Activated gamma-delta T cell (primary cell): Measurements from ENCODE around the gene ZMYND8.

Experiments used
- DNase-seq: peaks from one replicate; lab custom pipeline; 2025; lab: John Stamatoyannopoulos, UW

ZMYND8 gene

GRCh38 chr20:47332381-47333206, 23.9 kb downstream of the ZMYND8 start:
- DNase-seq, result no peak

GRCh38 chr20:47330933-47331708, 25.4 kb downstream of the ZMYND8 start:
- no peak for DNase-seq

DNA sequence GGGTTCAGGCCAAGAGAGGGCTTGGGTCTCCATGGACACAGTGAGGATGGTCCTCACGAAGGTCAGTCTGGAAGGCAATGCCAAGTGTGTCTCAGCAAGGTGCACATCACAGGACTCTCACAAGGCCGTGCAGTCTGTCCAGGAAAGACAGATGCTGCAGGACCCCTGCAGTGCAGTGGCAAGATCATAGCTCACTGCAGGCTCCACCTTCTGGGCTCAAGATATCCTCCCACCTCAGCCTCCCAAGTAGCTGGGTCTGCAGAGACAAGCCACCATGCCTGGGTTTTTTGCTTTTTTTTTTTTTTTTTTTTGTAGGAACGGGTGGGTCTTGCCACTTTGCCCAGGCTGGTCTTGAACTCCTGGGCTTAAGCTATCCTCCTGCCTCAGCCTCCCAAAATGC, 26.4 kb downstream of the ZMYND8 start:
- no peak for DNase-seq

- DNase-seq, result no peak
These were observed 28.4 kb downstream of the ZMYND8 start for GRCh38 chr20:47328129-47328528.

DNA sequence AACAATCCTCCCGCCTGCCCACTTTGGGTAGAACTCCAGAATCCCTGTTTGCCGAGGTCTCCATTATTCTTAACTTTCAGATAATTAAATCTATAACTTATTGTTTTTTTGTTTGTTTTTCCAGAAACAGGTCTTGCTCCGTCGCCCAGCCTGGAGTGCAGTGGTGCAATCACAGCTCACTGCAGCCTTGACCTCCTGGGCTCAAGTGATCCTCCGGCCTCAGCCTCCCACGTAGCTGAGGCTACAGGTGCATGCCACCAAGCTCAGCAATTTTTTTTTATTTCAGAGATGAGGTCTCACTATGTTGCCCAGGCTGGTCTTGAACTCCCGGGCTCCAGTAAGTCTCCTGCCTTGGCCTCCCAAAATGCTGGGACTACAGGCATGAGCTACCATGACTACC, 28.8 kb downstream of the ZMYND8 start:
- no peak for DNase-seq

DNA sequence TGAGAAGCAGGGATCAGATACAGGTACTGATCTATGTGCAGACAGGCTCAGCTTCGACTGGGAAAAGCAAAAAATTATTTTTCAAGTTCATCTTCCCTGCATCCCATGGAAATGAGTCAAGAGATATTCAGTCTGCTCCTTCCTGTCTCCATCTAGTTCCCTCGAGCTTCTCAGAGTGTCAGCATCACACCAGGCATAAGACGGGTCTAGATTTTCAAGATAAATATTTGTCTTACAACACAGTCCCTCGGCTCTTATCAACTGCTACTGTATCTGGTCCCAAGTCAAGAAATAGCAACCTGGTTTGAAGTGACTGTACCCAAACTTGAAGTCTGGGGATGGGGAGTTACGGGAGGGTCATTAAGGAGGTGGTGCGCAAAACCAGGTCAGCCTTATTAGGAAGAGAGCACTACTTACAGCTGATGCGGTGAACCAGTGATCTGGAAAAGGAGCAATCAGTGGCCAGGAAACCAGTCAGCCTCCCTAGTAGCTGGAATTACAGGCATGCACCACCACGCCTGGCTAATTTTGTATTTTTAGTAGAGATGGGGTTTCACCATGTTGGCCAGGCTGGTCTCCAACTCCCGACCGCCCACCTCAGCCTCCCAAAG, 29.7 kb downstream of the ZMYND8 start:
- DNase-seq, result no peak

GRCh38 chr20:47325242-47325641, 31.3 kb downstream of the ZMYND8 start:
- DNase-seq, result no peak

DNA sequence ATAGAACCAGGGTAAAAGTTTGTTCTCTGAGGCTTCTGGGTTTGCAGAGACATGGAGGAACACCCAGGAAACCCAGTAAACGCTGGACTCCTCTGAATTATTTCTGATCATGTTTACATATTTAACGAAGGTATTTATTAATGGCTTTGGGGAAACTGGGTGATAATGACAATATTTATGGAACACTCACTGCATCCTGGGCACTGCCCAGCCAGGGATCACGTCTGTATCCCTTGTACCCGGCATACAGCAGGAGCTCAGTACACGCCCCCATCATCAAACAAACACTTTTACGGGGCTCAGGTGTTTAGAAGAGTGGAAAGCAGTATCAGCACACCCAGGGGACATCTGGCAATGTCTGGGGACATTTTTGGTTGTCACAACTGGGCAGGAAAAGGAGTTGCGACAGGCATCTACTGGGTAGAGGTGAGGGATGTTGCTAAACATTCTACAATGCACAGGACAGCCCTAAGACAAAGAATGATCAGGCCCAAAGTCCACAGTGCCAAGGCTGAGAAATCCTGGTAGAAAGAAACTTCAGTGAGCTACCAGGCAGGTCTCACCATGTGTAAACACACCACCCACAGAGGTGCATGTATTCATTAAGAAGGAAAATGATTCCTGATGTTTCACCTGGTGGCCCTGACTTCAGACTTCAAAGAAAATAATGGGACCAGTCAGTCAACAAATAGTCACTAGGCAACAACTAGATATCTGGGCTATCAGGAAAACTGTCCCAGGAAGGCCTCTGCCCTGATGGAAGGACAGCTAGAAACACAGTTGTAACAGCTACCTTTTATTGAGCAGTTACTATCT, 35.3 kb downstream of the ZMYND8 start:
- no peak for DNase-seq

DNA sequence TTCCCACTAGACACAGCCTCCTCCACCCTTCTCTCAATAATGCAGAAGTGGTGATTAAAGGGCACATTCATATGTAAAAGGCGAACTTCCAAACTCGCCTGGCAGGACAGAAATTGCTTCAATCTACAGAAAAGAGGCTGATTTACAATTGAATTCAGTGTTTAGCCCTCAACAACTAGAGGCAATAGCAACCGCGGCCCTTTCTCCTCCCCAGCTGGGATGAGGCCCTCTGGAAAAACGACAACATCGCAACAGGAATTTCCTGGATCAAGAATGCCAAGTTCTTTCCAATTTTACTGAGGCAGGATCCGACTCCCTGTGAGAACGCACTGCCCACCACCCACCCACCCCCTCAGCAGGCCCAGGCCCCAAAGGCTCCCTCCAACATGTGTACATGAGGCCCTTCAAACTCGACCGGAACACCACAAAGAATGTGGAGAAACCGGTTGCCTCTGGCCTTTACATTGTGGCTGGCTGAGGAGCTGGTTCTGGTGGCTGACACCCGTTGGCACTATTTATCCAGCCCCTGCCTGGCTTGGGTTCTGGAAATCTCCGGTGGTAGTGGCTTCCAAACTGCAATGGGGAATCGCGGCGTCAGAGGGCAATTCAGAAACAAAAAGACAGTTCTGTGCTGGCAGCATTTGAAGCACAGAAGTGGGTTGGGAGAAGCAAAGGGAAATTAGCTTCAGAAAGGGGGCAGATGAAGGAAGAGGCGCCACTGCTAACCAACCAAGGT, 36.8 kb downstream of the ZMYND8 start:
- no peak for DNase-seq

DNA sequence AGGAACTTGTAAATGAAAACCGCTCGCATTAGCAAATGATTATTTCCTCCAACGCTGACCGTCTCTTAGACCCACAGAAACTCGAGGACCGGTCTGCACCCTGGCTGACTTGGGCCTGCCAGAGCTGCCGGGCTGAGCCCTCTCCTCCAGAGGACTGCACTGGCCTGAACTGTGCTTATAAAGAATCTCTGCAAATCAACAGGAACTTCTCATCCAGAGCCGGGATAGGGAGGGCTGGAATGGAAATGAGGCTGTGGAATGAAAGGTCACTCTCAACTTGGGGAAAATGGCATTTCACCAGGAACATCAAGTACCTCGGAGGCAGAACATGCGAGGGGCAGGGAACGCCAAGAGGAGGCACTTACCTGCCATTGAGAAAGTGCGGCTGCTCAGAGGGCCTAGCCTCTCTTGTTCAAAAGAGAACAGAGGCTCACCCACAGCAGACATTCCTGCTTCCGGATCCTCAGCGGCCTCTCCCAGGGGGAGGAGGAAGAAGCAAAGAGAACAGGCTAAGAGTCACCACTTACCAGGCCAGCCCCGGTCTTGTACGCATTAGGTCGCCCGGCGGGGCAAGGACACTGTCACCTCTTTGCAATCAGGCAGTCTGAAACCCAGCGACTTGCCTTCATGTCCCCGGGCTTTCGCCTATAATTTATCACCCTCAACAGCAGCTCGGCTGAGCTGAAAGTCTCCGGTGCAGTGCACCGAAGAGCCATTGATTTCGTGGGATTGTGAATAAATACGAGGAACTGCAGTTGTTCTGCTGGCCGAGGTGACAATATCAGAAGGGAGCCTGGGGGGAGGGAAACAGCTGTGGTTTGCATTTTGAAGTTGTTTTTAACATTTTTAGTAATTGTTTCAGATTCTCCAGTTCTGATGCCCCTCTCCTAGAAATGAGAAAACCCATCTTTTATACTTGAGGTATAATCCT, 37.6 kb downstream of the ZMYND8 start:
- DNase-seq, result no peak

- DNase-seq, result no peak
These were observed 38.4 kb downstream of the ZMYND8 start for GRCh38 chr20:47318027-47318585.

DNA sequence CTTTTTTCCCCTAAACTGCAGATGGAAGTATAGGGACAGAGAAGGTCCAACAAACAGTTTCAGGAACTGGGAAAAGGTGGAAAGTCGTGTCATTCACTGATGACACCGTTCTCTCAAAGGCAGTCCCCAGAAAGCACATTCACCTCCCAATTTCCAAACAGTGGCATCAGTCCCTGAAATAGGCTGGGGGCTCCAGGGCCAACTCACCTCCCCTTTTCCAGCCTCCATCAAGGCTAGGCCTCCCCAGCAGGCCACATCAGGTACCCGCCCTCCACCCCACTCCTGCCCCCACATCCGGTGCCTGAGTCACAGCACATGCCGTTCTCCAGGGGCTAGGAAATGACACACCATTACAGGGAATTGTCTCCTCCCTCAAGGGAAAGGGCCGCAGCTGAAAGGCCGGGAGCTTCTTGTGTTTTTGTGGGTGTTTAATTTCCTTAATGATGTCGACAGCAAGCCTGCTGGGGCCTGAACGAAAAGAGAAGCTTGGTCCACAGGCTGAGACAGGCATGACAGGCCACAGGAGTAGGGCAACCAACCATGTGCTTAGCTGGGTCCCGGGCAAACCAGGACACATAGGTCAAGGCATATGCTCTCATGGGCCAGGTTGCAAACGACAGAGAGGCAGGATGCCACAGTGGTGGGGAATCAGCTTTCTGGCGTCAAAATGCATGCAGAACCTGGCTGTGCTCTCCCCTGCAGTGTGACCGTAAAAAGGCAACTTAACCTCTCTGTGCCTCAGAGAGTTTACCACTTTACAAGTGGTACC, 39.2 kb downstream of the ZMYND8 start:
- DNase-seq, result no peak

DNA sequence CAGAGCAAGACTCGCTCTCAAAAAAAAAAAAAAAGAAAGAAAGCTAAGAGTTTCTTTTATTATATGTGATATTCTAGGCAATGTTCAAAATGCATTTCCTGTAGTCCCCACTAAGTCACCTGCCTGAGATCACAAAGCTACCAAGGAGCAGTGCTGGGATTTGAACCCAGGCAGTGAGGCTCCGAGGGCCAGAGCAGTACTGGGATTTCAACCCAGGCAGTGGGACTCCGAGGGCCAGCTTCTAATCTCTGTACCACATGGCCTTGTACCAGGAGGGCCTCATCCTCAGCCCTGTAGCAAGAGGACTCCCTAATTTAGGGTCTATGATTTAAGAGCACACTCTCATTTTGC, 39.7 kb downstream of the ZMYND8 start:
- DNase-seq, result no peak

DNA sequence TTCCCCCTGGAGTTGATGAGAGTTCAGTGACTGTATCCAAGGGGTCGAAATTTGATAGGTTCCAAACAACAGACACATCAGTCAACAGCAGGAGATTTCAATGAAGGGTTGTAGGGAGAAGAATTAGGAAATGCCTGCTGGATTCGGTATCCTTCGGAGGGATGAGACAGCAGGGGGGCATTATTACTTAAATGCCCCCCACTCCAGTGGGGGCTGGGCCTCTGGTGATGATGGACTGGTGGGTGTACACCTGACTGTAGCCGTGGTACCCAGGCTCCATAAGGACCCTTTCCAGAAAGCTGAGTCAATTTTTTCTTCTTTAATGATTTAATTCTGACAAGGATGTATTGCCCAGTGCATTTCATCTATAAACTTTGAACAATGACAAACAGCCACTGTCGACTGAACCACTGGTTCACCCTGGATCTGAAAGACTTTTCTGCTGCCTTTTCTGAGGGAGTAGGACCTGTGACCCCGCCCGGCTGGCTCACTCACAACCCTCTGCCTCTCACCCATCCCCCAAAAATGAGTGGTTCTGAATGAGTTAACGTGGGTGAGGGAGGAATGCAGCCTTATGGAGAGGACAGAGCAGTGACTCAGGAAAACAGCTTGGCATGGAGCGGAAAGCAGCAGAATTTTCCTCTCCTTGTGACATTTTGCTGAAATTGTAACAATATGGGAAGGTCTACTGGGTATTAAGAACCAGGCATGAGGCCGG, 41.0 kb downstream of the ZMYND8 start:
- no peak for DNase-seq

DNA sequence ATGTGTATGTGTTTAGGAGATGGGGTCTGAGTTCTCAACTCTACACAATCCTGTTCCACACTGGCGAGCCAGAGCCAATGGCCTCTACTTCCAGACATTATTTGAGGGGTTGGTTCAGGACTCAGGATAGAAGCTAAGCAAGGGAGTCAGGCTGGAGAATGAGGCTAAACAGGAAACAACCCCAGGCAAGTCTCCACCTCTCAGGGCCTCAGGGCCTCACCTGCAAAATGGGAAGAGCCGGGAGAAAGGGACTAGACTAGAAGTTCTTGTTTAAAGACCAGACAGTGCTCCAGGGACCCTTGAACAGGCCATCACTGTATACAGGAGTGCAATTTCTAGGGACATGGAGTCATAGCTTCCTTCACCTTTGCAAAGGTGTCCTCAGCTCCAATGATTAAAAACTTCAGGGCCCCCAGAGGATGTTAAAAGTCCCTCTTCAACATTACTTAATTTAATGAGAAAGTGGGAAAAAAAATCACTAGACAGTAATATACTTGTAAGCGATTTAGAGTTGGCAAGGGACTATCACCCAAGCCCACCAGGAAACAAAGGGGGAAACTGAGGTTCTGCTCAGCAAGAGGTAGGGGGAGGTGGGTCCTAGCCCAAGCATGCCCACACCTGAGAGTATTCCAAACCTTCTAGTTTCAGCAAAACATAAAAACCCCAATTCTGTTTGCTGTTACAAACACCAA, 41.7 kb downstream of the ZMYND8 start:
- no peak for DNase-seq

DNA sequence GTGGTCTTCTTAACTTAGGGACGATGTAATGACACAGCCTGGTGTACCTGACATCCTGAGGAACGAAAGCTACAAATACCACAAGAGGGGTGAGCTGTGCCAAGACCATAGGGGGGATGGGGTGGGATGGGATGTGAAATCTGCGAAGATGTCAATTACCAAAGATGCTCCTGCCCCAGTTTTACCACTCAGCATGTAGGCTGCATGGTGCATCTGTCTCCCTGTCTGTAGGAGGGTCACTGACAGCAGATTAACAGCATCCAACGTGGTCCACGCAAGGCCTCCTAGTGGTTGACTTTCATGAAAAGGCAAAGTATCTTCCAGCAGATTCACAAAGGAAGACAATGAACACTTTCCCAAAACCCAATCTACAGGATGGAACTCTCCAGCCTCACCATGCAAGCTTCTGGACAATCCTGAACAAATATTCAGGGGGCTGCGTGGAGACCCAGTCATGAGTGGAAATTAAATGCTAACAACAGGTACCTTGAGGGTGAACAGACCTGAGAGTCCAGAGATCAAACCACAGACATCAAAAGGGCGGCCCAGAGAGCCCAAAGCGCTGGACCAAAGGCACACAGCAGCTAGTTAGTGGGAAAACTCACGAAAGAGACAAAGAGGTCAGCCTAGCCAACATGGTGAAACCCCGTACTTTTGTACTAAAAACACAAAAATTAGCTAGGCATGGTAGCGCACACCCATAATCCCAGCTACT, 44.4 kb downstream of the ZMYND8 start:
- DNase-seq, result no peak

DNA sequence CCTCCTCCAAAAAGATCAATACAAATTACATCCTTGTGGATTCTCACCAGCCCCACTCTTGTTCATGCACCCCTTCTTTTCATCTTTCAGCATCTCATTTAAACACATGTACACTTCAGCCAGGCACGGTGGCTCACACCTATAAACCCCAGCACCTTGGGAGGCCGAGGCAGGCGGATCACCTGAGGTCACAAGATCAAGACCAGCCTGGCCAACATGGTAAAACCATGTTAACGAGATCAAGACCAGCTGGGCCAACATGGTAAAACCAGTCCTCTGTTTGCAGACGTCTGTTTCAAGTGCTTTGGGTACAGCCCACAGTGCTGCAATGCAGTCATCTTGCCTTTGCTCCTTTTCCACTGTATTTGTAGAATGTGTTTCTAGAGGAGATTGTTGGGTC, 45.3 kb downstream of the ZMYND8 start:
- DNase-seq, result no peak
